GM21717 (cell line): Measurements from ENCODE around the gene ASIC5.
"Not testable (repeated sequence)": the region's sequence is repeated elsewhere in the genome, so short reads cannot be mapped to it uniquely, and the experiment has no call there.

Experiments
- ATAC-seq: cut with Tn5 transposase; IDR thresholded peaks from one replicate; pipeline ENCODE4 v1.9.1; 2021; ENCODE audit warnings: mild to moderate bottlenecking, moderate library complexity; ENCODE audit not compliant: unreplicated experiment

Gene ASIC5, protein sequence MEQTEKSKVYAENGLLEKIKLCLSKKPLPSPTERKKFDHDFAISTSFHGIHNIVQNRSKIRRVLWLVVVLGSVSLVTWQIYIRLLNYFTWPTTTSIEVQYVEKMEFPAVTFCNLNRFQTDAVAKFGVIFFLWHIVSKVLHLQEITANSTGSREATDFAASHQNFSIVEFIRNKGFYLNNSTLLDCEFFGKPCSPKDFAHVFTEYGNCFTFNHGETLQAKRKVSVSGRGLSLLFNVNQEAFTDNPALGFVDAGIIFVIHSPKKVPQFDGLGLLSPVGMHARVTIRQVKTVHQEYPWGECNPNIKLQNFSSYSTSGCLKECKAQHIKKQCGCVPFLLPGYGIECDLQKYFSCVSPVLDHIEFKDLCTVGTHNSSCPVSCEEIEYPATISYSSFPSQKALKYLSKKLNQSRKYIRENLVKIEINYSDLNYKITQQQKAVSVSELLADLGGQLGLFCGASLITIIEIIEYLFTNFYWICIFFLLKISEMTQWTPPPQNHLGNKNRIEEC

GRCh38 chr4:155866177-155866576 lies at the start of gene ASIC5:
ASIC5 (minus strand) TSS chr4:155866277; CDS start chr4:155866226, 51 bp downstream.
- no peak for ATAC-seq

- ATAC-seq: no peak
Measured at GRCh38 chr4:155914782-155915181, 48.7 kb upstream of the ASIC5 start.

- no peak for ATAC-seq
Measured at GRCh38 chr4:155911905-155912304, 45.8 kb upstream of the ASIC5 start.

DNA sequence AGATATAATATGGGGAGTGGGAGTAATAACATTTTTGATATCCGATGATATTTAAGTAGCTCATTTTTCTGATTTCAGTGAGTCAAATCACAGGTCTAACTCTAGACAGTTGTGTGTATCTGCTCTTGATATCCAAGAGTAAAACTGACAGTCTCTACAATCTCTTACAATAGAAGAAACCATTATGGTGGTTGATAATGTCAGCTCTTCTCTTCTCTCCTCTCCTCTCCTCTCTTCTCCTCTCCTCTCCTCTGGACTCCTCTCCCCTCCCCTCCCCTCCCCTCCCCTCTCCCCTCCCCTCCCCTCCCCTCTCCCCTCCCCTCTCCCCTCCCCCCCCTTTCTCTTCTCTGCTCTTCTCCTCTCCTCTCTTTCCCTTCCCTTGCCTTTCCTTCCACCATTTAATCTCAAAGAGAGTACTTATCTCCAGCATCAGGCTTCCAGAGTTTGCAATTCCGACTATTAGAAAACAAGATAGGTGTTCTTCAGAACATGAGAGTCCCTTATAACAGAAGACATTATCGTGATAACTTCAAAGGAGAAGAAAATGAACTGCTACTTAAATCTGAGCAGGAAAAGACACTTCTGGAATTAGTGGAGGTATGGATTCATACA lies 43.6 kb upstream of the ASIC5 start:
- no peak for ATAC-seq

DNA sequence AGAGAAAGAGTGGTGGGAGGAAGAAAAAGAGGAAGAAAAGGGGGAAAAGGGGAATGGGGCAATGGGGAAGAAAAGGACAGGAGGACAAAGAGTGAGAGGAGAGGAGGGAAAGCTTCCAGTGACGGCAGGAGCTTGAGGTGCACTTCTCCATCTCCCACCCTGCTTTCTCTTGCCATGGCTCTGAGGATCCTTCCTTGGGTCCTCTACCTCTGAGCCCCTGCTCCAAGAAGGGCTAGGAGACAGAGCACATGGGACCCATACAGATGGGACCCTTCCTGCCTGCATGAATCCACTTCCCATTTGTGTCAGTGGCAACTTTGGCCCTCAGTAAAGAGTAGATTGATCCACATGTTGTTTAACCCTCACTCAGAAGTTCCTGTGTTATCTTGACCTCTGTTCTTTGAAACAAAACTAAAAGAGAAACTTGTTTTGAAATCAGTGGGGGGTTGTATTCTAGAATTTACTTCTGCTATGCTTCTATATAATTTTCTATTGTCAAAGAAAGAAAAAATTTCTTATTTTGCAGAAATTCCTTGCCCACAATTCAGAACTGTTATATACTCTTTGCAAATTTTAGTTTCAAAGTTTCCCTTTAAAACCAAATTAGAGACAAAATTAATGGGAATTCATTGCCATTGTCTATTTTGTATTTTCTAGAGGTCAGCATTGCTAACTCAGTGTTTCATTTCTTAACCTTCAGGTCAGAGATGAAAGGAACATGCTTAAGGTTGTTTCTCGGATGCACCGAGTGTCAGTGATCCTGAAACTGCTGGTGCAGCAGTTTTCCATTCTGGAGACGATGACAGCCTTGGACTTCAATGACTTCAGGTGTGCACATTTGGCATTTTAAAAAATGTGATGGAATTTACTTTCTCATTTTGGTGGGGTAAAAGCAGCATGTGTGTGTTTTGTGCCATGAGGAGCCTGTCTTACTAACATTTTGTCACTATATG lies 42.4 kb upstream of the ASIC5 start:
- peak; percentile 84 for ATAC-seq

- no peak for ATAC-seq
Measured at GRCh38 chr4:155907556-155907955, 41.5 kb upstream of the ASIC5 start.

- ATAC-seq: no peak
Measured at GRCh38 chr4:155906554-155907247, 40.6 kb upstream of the ASIC5 start.

DNA sequence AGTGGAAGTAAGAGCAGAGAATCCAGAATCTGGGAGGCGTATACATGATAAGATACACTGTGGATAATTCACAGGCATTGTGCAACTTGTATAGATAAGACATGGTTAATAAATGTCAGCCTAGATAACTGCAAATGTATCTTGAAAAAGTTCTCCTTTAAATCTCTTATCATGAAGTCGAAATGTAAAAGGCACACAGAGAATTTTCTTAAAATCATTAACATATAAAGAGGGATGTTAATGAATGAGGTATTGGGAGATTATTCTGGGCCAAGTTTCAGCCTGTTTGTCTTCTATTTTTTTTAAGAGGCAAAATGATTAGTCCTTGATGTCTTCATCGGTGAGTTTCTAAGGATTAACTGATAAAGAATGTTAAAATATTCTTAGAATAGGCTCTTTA lies 38.3 kb upstream of the ASIC5 start:
- ATAC-seq: no peak

GRCh38 chr4:155903453-155903852 lies 37.4 kb upstream of the ASIC5 start, which contains the start of gene TDO2:
TDO2 (plus strand) TSS chr4:155903696; CDS start chr4:155903759, 63 bp downstream.
- ATAC-seq: no peak

DNA sequence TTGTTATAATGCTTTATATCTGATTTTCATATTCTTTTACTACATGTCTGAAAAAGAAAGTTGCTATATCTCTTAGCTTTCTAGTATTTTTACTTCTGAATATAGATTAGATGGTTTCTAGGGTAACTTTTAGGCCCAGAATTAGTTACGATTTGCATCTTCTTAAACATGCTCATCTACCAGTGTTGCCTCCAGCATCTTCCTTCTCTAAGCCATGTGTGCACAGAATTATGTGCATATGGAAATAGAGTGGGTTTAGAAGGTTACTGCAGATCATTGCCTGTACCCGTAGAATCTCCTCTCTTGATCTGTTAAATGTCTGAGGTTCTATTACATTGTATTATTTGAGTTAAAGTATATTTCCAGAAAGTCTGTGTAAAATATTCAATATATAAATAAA lies 34.9 kb upstream of the ASIC5 start:
- no peak for ATAC-seq

GRCh38 chr4:155900381-155900780 lies 34.3 kb upstream of the ASIC5 start:
- ATAC-seq: no peak

- no peak for ATAC-seq
Measured at GRCh38 chr4:155899891-155900290, 33.8 kb upstream of the ASIC5 start.

DNA sequence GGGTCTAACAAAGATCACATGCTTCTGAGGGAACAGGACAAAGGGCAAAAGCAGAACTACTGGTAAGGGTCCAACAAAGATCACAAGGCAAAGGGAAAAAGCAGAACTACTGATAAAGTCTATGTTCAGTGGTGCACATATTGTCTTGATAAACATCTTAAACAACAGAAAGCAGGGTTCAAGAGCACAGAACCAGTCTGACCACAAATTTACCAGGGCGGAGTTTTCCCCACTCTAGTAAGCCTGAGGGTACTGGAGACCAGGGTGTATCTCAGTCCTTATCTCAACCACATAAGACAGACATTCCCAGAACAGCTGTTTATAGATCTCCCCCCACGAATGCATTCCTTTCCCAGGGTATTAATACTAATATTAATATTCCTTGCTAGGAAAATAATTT lies 32.3 kb upstream of the ASIC5 start:
- not testable (repeated sequence) for ATAC-seq

GRCh38 chr4:155891058-155891457 lies 25.0 kb upstream of the ASIC5 start:
- no peak for ATAC-seq

DNA sequence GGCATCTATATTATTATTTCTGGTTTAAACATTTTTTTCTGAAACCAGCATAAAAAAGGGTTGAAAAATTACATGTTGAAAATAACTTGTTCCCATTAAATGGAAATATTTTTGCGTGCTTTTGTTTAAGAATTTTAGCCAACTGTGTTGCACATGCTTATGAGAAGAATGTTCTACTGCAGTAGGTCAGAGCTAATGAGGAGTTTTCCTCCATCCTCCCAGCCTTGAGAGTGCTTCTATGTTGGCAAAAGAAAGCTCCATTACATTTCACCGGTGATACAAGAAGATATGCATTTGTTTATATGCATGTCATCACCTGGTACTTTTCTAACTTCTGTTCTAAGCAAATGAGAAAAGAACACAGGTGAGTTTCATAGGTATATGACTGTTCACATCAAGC lies 23.9 kb upstream of the ASIC5 start:
- ATAC-seq: no peak

DNA sequence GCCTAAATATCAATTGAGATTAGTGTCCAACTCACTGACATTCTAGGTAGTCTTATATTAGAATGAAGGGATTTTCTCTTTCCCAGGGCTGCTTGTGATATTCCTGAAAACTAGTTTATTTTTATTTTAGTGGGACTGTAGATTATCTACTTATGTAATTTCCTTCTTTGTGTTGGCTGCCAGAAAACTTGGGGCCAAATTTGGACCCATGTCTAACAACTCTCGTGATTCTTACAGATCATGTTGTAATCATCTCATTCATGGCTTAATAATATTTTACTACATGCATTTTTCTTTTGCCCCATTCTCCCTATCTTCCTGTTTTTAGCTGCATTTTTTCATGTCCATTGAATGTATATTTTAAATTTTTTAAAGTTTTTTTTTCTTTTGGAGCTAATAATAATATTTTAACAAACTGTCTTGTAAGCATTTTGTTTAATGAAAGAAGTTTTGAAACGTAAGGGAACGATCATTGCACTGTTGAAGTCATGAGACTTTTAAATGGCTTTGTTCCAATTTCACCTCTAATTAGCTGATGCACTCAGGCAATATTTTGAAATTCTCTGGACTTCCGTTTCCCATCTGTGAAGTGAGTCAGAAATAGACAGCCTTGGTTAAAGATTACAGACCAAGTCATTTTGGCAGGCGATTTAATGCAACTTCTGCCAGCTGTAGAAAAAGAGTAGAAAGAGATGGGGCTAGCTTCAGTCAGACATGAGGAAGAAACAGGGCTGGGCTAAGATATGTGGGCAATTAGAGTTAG lies 23.1 kb upstream of the ASIC5 start:
- ATAC-seq: peak; percentile 86

- no peak for ATAC-seq
Measured at GRCh38 chr4:155887847-155888570, 21.9 kb upstream of the ASIC5 start.

GRCh38 chr4:155887045-155887444 lies 21.0 kb upstream of the ASIC5 start:
- no peak for ATAC-seq

DNA sequence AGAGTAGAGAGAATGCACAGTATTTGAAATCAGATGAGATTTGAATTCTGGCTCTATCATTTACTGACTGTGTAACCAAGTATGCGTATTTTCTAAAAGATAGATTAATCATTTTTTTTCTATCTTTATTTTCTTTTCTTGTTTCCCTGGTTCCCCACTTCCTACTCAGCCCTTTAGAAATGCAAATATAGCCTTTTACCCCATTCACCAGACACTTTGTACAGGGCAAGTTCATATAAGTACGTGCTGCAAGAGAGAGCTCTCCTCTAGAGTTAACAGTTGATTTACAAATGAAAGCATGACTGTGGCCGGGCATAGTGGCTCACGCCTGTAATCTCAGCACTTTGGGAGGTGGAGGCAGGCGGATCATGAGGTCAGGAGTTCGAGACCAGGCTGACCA lies 19.6 kb upstream of the ASIC5 start:
- no peak for ATAC-seq
